ENCODE data around the gene IFI35.

The IFI35 gene

DNA sequence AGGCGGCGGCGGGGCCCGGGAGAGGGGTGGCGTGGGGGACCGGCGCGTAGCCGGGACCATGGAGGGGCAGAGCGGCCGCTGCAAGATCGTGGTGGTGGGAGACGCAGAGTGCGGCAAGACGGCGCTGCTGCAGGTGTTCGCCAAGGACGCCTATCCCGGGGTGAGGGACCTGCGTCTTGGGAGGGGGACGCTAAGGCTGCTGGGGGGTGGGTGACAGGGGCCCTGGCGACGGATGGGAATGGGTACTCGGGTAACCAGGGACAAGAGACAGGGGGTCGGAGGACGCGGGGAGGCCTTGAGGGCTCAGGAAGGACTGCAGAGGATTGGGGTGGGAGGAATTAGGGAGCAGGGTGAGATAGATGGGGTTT lies 18.7 kb downstream of the IFI35 start:
- Histone ChIP-seq H3K9me3 (ENCODE audit: severe bottlenecking) (no peaks in the 10 kb centered on the region), H3K36me3 (peaks cover 7% of the 10 kb centered on the region), H3K27ac (peak overlapping the region; percentile 42), H3K27me3 (ENCODE audit: insufficient read depth, low read depth, severe bottlenecking) (no peaks in the 10 kb centered on the region), H3K4me3 (ENCODE audit: low read depth, low read length) (peak overlapping the region; percentile 54)
- TF ChIP-seq, protein P1, sequence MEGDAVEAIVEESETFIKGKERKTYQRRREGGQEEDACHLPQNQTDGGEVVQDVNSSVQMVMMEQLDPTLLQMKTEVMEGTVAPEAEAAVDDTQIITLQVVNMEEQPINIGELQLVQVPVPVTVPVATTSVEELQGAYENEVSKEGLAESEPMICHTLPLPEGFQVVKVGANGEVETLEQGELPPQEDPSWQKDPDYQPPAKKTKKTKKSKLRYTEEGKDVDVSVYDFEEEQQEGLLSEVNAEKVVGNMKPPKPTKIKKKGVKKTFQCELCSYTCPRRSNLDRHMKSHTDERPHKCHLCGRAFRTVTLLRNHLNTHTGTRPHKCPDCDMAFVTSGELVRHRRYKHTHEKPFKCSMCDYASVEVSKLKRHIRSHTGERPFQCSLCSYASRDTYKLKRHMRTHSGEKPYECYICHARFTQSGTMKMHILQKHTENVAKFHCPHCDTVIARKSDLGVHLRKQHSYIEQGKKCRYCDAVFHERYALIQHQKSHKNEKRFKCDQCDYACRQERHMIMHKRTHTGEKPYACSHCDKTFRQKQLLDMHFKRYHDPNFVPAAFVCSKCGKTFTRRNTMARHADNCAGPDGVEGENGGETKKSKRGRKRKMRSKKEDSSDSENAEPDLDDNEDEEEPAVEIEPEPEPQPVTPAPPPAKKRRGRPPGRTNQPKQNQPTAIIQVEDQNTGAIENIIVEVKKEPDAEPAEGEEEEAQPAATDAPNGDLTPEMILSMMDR (IDR thresholded peaks at IDR 0.05; ENCODE audit: low read depth, low read length), result no peak
- DNase-seq, result no peak

DNA sequence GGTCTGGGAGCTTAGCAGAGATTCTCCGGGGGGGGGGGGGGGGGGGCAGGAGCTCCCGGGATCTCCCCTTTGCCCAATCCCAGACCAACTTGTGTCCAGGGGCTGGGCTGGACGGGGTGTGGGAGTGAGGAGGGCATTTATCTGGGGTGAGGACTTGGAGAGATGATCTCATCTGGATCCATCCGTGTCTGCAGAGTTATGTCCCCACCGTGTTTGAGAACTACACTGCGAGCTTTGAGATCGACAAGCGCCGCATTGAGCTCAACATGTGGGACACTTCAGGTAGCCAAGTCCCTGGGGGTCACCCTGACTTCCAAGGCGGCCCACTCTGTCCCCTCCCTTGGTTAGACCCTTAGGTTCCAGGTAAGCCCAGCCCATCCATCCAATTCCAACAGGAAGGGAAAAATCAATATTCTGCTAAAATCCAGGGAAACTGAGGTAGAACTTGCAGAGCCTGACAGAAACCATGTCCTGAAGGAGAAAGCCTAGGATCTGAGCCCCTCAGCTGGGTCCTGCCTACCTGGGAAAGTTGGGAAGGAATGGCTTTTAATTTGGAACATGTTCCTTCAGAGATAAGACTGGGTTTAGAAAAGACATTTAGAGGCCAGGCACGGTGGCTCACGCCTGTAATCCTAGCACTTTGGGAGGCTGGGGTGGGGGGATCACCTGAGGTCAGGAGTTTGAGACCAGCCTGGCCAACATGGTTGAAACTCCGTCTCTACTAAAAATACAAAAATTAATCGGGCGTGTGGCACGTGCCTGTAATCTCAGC lies 19.4 kb downstream of the IFI35 start:
- H3K27ac ChIP-seq, result no peak overlapping the region
- H3K36me3 ChIP-seq, result peaks cover 7% of the 10 kb centered on the region
- H3K4me3 ChIP-seq (ENCODE audit: low read depth, low read length), result peak overlapping the region; percentile 54
- TF ChIP-seq, protein P1 (IDR thresholded peaks at IDR 0.05; ENCODE audit: low read depth, low read length), result no peak
- no peaks in the 10 kb centered on the region for H3K27me3 ChIP-seq (ENCODE audit: insufficient read depth, low read depth, severe bottlenecking)
- no peak for DNase-seq
- no peaks in the 10 kb centered on the region for H3K9me3 ChIP-seq (ENCODE audit: severe bottlenecking)

DNA sequence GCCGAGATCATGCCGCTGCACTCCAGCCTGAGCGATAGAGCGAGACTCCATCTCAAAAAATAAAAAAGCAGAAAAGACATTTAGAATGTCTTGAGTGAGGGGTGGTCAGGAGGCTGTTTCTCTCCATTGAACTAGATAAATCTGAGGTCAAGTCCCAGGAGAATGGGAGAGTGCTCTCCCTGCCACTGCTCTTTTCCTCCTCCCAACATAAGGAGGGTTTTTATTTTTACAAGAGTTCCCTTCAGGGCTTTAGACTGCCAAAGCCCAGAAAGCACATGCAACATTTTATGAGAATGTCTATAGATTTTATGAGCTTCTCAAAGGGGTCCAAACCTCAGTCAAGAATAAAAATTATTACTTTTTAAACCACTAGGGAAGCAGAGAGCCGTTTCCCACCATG lies 20.0 kb downstream of the IFI35 start:
- Histone ChIP-seq H3K27me3 (ENCODE audit: insufficient read depth, low read depth, severe bottlenecking) (no peaks in the 10 kb centered on the region), H3K4me3 (ENCODE audit: low read depth, low read length) (no peak overlapping the region), H3K36me3 (peaks cover 7% of the 10 kb centered on the region), H3K9me3 (ENCODE audit: severe bottlenecking) (no peaks in the 10 kb centered on the region), H3K27ac (no peak overlapping the region)
- no peak for DNase-seq
- TF ChIP-seq, protein P1 (IDR thresholded peaks at IDR 0.05; ENCODE audit: low read depth, low read length), result no peak

DNA sequence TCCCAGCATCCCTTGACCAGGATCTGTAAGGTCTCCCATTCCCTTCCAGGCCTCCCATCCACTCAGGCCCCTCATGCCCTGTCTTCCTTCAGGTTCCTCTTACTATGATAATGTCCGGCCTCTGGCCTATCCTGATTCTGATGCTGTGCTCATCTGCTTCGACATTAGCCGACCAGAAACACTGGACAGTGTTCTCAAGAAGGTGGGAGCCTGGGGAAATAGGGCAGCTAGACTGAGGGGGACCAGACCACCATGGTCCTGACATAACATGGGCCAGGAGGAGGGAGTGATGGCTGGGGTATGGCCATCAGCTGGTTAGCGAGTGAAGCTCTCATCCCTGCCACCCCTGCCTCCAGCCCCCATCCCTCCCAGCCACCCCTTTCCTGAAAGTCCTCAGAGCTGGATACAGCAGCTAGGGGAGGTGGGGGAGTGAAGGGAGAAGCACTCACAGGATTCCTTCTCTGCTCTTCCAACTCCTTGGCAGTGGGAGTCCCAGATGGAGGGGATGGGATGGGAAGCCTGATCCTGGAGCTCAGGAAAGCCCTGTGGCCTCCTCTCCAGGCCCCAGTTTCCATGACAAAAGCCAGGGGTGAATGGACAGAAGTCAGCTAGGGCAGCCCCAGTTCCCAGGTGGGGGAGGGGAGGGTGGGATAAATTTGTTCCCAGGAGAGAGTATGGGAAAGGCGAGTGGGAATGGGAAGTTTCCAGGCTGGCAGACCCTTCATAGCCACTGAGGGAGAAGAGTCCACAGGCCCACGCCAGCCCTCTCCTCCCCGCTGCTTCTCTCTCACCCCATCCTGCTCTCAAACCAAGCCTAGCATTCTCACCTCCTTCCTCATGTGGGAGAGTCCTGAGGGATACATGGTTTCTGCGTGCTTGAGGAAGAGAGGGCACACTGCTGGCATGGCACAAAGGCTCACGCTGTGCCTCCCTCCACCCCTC lies 20.8 kb downstream of the IFI35 start:
- peaks cover 7% of the 10 kb centered on the region for H3K36me3 ChIP-seq
- TF ChIP-seq, protein P1 (IDR thresholded peaks at IDR 0.05; ENCODE audit: low read depth, low read length), result no peak
- no peak overlapping the region for H3K4me3 ChIP-seq (ENCODE audit: low read depth, low read length)

DNA sequence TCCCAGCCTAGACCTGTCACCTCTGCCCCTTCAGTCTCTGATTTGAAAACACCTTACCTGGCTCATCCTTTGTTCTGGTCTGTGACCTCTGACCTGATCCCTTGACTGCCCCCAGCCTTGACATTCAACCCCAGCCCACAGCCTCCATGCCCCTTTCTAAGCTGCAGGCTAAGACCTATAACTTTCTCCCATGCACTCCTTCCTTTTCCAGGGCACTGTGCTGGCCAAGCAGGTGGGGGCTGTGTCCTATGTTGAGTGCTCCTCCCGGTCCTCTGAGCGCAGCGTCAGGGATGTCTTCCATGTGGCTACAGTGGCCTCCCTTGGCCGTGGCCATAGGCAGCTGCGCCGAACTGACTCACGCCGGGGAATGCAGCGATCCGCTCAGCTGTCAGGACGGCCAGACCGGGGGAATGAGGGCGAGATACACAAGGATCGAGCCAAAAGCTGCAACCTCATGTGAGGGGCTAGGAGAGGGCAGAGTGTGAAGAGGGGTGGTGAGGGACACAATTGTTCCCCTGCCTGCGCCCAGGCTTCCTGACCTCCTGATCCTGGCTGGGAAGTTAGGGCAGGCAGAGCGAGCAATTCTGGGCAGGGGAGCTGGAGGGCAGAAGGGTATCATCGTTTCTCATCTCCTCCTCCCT lies 21.8 kb downstream of the IFI35 start:
- TF ChIP-seq, protein P1 (IDR thresholded peaks at IDR 0.05; ENCODE audit: low read depth, low read length), result no peak
- DNase-seq, result no peak
- Histone ChIP-seq H3K9me3 (ENCODE audit: severe bottlenecking) (no peaks in the 10 kb centered on the region), H3K27me3 (ENCODE audit: insufficient read depth, low read depth, severe bottlenecking) (no peaks in the 10 kb centered on the region), H3K36me3 (peaks cover 7% of the 10 kb centered on the region), H3K27ac (no peak overlapping the region), H3K4me3 (ENCODE audit: low read depth, low read length) (no peak overlapping the region)

More for the DNA sequence above, 20.8 kb downstream of the IFI35 start:
- DNase-seq, result no peak
- Histone ChIP-seq H3K9me3 (ENCODE audit: severe bottlenecking) (no peaks in the 10 kb centered on the region), H3K27me3 (ENCODE audit: insufficient read depth, low read depth, severe bottlenecking) (no peaks in the 10 kb centered on the region), H3K27ac (no peak overlapping the region)

All from WERI-Rb-1 (cell line).